NT2/D1 (cell line): ENCODE results near the gene PRPF6.

Source experiments
- SUZ12 ChIP-seq: IDR thresholded peaks from 2 replicates; pipeline ENCODE4 v1.6.1; 2011; ENCODE audit not compliant: insufficient read length, insufficient read depth; ENCODE audit errors: extremely low read depth
- ZNF274 ChIP-seq: IDR thresholded peaks from 2 replicates; pipeline ENCODE4 v1.6.1; 2011; ENCODE audit warnings: mild to moderate bottlenecking, low read depth, low read length

- TF ChIP-seq ZNF274 (no peak), SUZ12 (no peak)
Observed at GRCh38 chr20:64067733-64068307, 86.9 kb downstream of the PRPF6 start.
